IMR-90 (cell line): ENCODE data around the gene ABR. TPM values are rescaled to one million over a fixed set of nuclear protein-coding genes. Genes with fewer than 3 reads are reported as not detected.

Experiments used
- ATAC-seq: fragments of 200-7000 bp; cut with Tn5 transposase; 2 replicates; pipeline ENCODE4 v1.9.1; 2020; ENCODE audit warnings: low read depth, mild to moderate bottlenecking, moderate library complexity
- BruUV-seq: library from RNA; stranded (reverse); fragments of 400-500 nt; replicated peaks from 2 replicates; lab custom pipeline; 2021; lab: Mats Ljungman, UMichigan
- CTCF ChIA-PET: fragments of 300-600 bp; formaldehyde crosslinking; extraction: SDS; loops from one replicate; lab custom pipeline; 2021; ENCODE audit warnings: antibody characterized with exemption; lab: Yijun Ruan, JAX
- POLR2A ChIA-PET: fragments of 300-600 bp; sonication (Branson Sonifier 250); formaldehyde crosslinking; loops from one replicate; lab custom pipeline; 2022; ENCODE audit warnings: antibody characterized with exemption; ENCODE audit not compliant: unreplicated experiment; lab: Charles Lee
- DNase-seq: peaks from one replicate; pipeline ENCODE4 v3.0.0; 2013
- H2AFZ ChIP-seq: replicated peaks from 2 replicates; pipeline ENCODE3; 2013; ENCODE audit warnings: low read length, mild to moderate bottlenecking; ENCODE audit not compliant: poor library complexity
- H2AK5ac ChIP-seq: 2 replicates; pipeline ENCODE4 v1.6.1; 2013; ENCODE audit warnings: low read depth, low read length, inconsistent platforms
- H2AK9ac ChIP-seq: replicated peaks from 2 replicates; pipeline ENCODE3; 2013; ENCODE audit warnings: mild to moderate bottlenecking, low read depth, low read length, moderate library complexity; ENCODE audit not compliant: poor library complexity
- H2BK120ac ChIP-seq: 2 replicates; pipeline ENCODE4 v1.6.1; 2013; ENCODE audit warnings: low read depth, low read length, inconsistent platforms
- H2BK15ac ChIP-seq: 3 replicates; pipeline ENCODE4 v1.6.1; 2013; ENCODE audit warnings: low read depth, low read length, inconsistent platforms
- H2BK20ac ChIP-seq: 2 replicates; pipeline ENCODE4 v1.6.1; 2013; ENCODE audit warnings: low read depth, mild to moderate bottlenecking, inconsistent platforms, low read length, moderate library complexity
- H2BK5ac ChIP-seq: 2 replicates; pipeline ENCODE4 v1.6.1; 2013; ENCODE audit warnings: mild to moderate bottlenecking, low read depth, low read length, inconsistent platforms; ENCODE audit not compliant: poor library complexity, severe bottlenecking
- H3K14ac ChIP-seq: replicated peaks from 2 replicates; pipeline ENCODE4 v1.6.1; 2013; ENCODE audit warnings: low read depth, low read length, inconsistent platforms
- H3K18ac ChIP-seq: 2 replicates; pipeline ENCODE4 v1.6.1; 2013; ENCODE audit warnings: low read depth, low read length, control low read depth
- H3K23ac ChIP-seq: 2 replicates; pipeline ENCODE4 v1.6.1; 2013; ENCODE audit warnings: low read depth, low read length, inconsistent platforms
- H3K27ac ChIP-seq: 2 replicates; pipeline ENCODE4 v1.5.1; 2013; ENCODE audit warnings: mild to moderate bottlenecking, control low read depth, low read length; ENCODE audit not compliant: insufficient read depth
- H3K27me3 ChIP-seq: 2 replicates; pipeline ENCODE4 v1.6.1; 2013; ENCODE audit warnings: low read length; ENCODE audit not compliant: control insufficient read depth, insufficient read depth
- H3K36me3 ChIP-seq: 2 replicates; pipeline ENCODE4 v1.6.1; 2013; ENCODE audit warnings: low read length, mixed read lengths; ENCODE audit not compliant: control insufficient read depth, insufficient read depth
- H3K4ac ChIP-seq: 2 replicates; pipeline ENCODE4 v1.6.1; 2013; ENCODE audit warnings: low read depth, low read length, inconsistent platforms
- H3K4me1 ChIP-seq: 2 replicates; pipeline ENCODE4 v1.6.1; 2013; ENCODE audit warnings: low read length, mixed read lengths; ENCODE audit not compliant: control insufficient read depth, insufficient read depth
- H3K4me2 ChIP-seq: 2 replicates; pipeline ENCODE4 v1.6.1; 2013; ENCODE audit warnings: low read depth, mild to moderate bottlenecking, control low read depth, low read length, moderate library complexity
- H3K4me3 ChIP-seq: 2 replicates; pipeline ENCODE4 v1.5.1; 2013; ENCODE audit warnings: low read depth, mild to moderate bottlenecking, control low read depth, low read length, moderate library complexity; ENCODE audit not compliant: insufficient read depth
- H3K56ac ChIP-seq: 2 replicates; pipeline ENCODE4 v1.6.1; 2013; ENCODE audit warnings: low read length, inconsistent platforms; ENCODE audit not compliant: insufficient read depth; ENCODE audit errors: extremely low read depth
- H3K79me1 ChIP-seq, 2 experiments: 2 replicates each; pipeline ENCODE4 v1.6.1; 2013; ENCODE audit warnings: low read length in 2 of 2, inconsistent platforms in 1 of 2, low read depth in 1 of 2
- H3K9ac ChIP-seq: 2 replicates; pipeline ENCODE4 v1.6.1; 2013; ENCODE audit warnings: low read depth, low read length, control low read depth
- H3K9me1 ChIP-seq: 2 replicates; pipeline ENCODE4 v1.6.1; 2013; ENCODE audit warnings: low read length, inconsistent platforms; ENCODE audit not compliant: insufficient read depth
- H3K9me3 ChIP-seq: 2 replicates; pipeline ENCODE4 v1.6.1; 2013; ENCODE audit warnings: low read length; ENCODE audit not compliant: control insufficient read depth, insufficient read depth
- H4K20me1 ChIP-seq: 2 replicates; pipeline ENCODE4 v1.6.1; 2013; ENCODE audit warnings: low read length, inconsistent platforms; ENCODE audit not compliant: insufficient read depth
- H4K5ac ChIP-seq: 2 replicates; pipeline ENCODE4 v1.6.1; 2013; ENCODE audit warnings: mild to moderate bottlenecking, low read depth, low read length, control low read depth
- H4K8ac ChIP-seq, 2 experiments: 2 replicates each; pipeline ENCODE4 v1.6.1; 2013; ENCODE audit warnings: low read depth in 2 of 2, low read length in 2 of 2, control low read depth in 1 of 2, inconsistent platforms in 1 of 2
- H4K91ac ChIP-seq: 2 replicates; pipeline ENCODE4 v1.6.1; 2013; ENCODE audit warnings: low read depth, low read length, inconsistent platforms; ENCODE audit not compliant: insufficient read depth
- BHLHE40 ChIP-seq: fragments of 150-350 bp; IDR thresholded peaks from 2 replicates; pipeline ENCODE4 v1.6.1; 2016; ENCODE audit warnings: mild to moderate bottlenecking, low read depth, low read length
- WGBS, 2 experiments: methylation state at CpG; one replicate each; pipeline versions ENCODE4 v1.1.5 to v1.1.7; 2013; ENCODE audit warnings: missing lambda C conversion rate in 2 of 2; ENCODE audit not compliant: insufficient read length in 1 of 2; ENCODE audit errors: extremely low coverage in 2 of 2; 5-methylcytosine and 5-hydroxymethylcytosine counted together
- dilution Hi-C: fragments of 300-500 bp; cut with HindIII; formaldehyde crosslinking; loops from one replicate; pipeline ENCODE4 v1.14.3; 2018; ENCODE audit warnings: low sequenced_read_pairs; ENCODE audit not compliant: unreplicated experiment
- in situ Hi-C: fragments of 300-500 bp; cut with MboI; formaldehyde crosslinking; loops from 3 replicates; pipeline ENCODE4 v1.14.3; 2019; ENCODE audit warnings: low sequenced_read_pairs, inconsistent platforms, mixed read lengths
- intact Hi-C: fragments of 100-400 bp; cut with micrococcal nuclease; formaldehyde crosslinking; loops from 2 replicates; pipeline ENCODE4 v1.10.0; 2022
- polyA plus RNA-seq, 3 experiments: library from polyadenylated mRNA; depleted of rRNA; stranded (reverse); fragments of >200 nt; gene quantifications; 2 replicates each; pipeline ENCODE4 v1.2.3, GENCODE V29; 2012; ENCODE audit warnings: low replicate concordance in 1 of 3
- total RNA-seq: library from RNA; depleted of rRNA; stranded (reverse); fragments of >200 nt; gene quantifications from 2 replicates; pipeline ENCODE4 v1.2.3, GENCODE V29; 2012
- TF ChIP-seq, protein P1 (sequence below): fragments of 150-350 bp; IDR thresholded peaks from 2 replicates; pipeline ENCODE4 v1.6.1; 2017; ENCODE audit warnings: mild to moderate bottlenecking, antibody characterized with exemption, low read length, low read depth

Gene ABR
- total and polyA plus RNA-seq, 2 of the 4 experiments (the other 2 are of a cell fraction): 28.3 to 79.7 TPM

DNA sequence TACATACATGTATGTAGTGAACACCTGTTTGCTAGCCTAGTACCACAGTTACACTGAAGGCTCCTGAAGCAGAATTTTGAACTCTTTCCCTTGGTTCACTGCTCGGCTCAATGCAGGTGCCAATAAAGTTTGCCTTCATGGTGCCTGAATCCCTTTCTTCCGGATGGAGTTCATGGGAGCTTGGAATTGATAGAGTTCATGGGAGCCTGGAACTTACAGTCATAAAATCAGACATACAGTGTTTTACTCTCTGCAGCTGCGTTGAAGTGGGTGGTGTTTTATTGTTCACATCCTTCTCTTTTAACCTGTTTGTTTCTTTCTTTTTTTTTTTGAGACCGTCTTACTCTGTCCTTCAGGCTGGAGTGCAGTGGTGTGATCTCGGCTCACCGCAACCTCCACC is 29.2 kb upstream of the ABR start:
- no peak overlapping the region for H2BK120ac ChIP-seq
- no peak overlapping the region for H3K4me2 ChIP-seq
- TF ChIP-seq, protein P1, sequence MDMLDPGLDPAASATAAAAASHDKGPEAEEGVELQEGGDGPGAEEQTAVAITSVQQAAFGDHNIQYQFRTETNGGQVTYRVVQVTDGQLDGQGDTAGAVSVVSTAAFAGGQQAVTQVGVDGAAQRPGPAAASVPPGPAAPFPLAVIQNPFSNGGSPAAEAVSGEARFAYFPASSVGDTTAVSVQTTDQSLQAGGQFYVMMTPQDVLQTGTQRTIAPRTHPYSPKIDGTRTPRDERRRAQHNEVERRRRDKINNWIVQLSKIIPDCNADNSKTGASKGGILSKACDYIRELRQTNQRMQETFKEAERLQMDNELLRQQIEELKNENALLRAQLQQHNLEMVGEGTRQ: no peak
- no peak for TF ChIP-seq BHLHE40
- ChIA-PET CTCF (no interaction called here), POLR2A (no interaction called here)
- no peak overlapping the region for H4K8ac ChIP-seq
- H2BK5ac ChIP-seq: no peak overlapping the region
- H3K4me1 ChIP-seq: no peaks in the 10 kb centered on the region
- H2AK5ac ChIP-seq: no peak overlapping the region
- no peak for ATAC-seq
- no peak overlapping the region for H2BK20ac ChIP-seq
- H2AK9ac ChIP-seq: peak overlapping the region; percentile 50
- no peak overlapping the region for H4K5ac ChIP-seq
- no peak overlapping the region for H2BK15ac ChIP-seq
- peaks cover 45% of the 10 kb centered on the region for H3K27me3 ChIP-seq
- H3K18ac ChIP-seq: no peak overlapping the region
- H3K56ac ChIP-seq: no peak overlapping the region
- in situ Hi-C loops (no loop called here), dilution Hi-C loops (no loop called here), intact Hi-C loops (no loop called here)
- no peak for DNase-seq
- H3K23ac ChIP-seq: no peak overlapping the region
- H3K27ac ChIP-seq: no peak overlapping the region
- H3K79me1 ChIP-seq: no peaks in the 10 kb centered on the region
- H3K4me3 ChIP-seq: no peak overlapping the region
- H2AFZ ChIP-seq: no peak overlapping the region
- H3K9me1 ChIP-seq: no peaks in the 10 kb centered on the region
- H4K91ac ChIP-seq: no peak overlapping the region
- H3K4ac ChIP-seq: no peak overlapping the region
- no peak overlapping the region for H3K9ac ChIP-seq
- no peaks in the 10 kb centered on the region for H4K20me1 ChIP-seq
- no peaks in the 10 kb centered on the region for H3K36me3 ChIP-seq
- BruUV-seq: no TSS peak
- no peak overlapping the region for H3K14ac ChIP-seq
- no peaks in the 10 kb centered on the region for H3K9me3 ChIP-seq
- WGBS, 2 experiments: no CpG with 5 or more reads among the region's 6 CpGs
